ENCODE results near the gene NPAS3. TPM values are rescaled to one million over a fixed set of nuclear protein-coding genes. Genes with fewer than 3 reads are reported as not detected.

The NPAS3 gene
- total RNA-seq, 1 experiment from 2014 or later: 0.36 TPM

DNA sequence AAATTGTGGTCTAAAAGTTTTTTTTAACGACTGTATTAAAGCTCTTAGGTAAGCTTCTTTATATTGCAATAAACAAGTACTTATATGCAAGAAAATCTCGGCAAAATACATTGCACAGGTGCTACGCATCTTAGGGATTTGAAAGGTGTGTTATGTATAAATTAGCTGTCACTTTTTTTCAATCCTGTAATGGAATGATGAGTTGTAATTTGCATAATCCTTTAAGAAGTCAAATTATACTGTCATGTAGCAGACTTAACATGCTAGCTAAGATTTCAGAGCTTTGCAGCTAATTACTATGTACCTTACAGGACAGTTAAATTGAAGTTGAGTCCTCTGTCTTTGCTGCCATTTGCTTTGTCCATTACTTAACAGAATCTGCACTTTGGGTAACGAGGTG, 117.5 kb downstream of the NPAS3 start:
- no peak for TF ChIP-seq EZH2phosphoT487 (IDR thresholded peaks at IDR 0.05; ENCODE audit: borderline replicate concordance, low read length)
- no peak for TF ChIP-seq CTCF (conservative IDR thresholded peaks at IDR 0.05; ENCODE audit: low read depth, low read length)
- TF ChIP-seq EZH2 (IDR thresholded peaks at IDR 0.05; ENCODE audit: low read length, unreplicated experiment): no peak
- Histone ChIP-seq H3K27me3 (ENCODE audit: low read length) (peaks cover 7% of the 10 kb centered on the region; the same call in 1 of the 2 replicates), H3K9ac (ENCODE audit: low read length) (no peak overlapping the region), H3K4me3 (ENCODE audit: low read length) (no peak overlapping the region), H3K9me3 (ENCODE audit: low read length) (no peaks in the 10 kb centered on the region), H3K27ac (ENCODE audit: low read length) (no peak overlapping the region), H3F3A (ENCODE audit: low read length, unreplicated experiment) (no peaks in the 10 kb centered on the region), H3K4me2 (ENCODE audit: low read length) (no peak overlapping the region), H3K79me2 (ENCODE audit: low read length) (no peaks in the 10 kb centered on the region), H3K9me2 (replicated peaks; ENCODE audit: low read length) (no peaks in the 10 kb centered on the region), H3K36me3 (ENCODE audit: low read depth, low read length) (no peaks in the 10 kb centered on the region), H2AFZ (ENCODE audit: low read length) (no peak overlapping the region), H4K20me1 (ENCODE audit: low read length) (no peaks in the 10 kb centered on the region), H3K4me1 (ENCODE audit: insufficient read depth, low read length) (peaks cover 6% of the 10 kb centered on the region; the same call in 1 of the 2 replicates)
- DNase-seq (no peak), ATAC-seq (no peak)
- BruUV-seq (replicated peaks): no TSS peak
- ChIA-PET CTCF (interaction anchor here (0.7 kb wide), 1 partner anchor 52 kb away, joined by 4 read pairs; no protein-coding TSS in a partner anchor), POLR2A (ENCODE audit: unreplicated experiment) (interaction anchor here (0.7 kb wide), 1 partner anchor 112 kb away, joined by 6 read pairs; no protein-coding TSS in a partner anchor)
- intact Hi-C loops (cut with micrococcal nuclease): no loop called here

- no peak overlapping the region for H3K27ac ChIP-seq (ENCODE audit: low read length)
- ChIA-PET CTCF (no interaction called here), POLR2A (ENCODE audit: unreplicated experiment) (interaction anchor here (0.6 kb wide), 1 partner anchor 1379 kb away, joined by 8 read pairs; no protein-coding TSS in a partner anchor)
- BruUV-seq (replicated peaks): no TSS peak
- H4K20me1 ChIP-seq (ENCODE audit: low read length): no peaks in the 10 kb centered on the region
- ATAC-seq (peak; percentile 64), DNase-seq (peak; percentile 56)
- H3F3A ChIP-seq (ENCODE audit: low read length, unreplicated experiment): no peaks in the 10 kb centered on the region
- no peak overlapping the region for H3K4me3 ChIP-seq (ENCODE audit: low read length)
- H3K79me2 ChIP-seq (ENCODE audit: low read length): no peaks in the 10 kb centered on the region
- no peak overlapping the region for H3K4me2 ChIP-seq (ENCODE audit: low read length)
- no peaks in the 10 kb centered on the region for H3K9me3 ChIP-seq (ENCODE audit: low read length)
- H3K9ac ChIP-seq (ENCODE audit: low read length): no peak overlapping the region
- H3K9me2 ChIP-seq (replicated peaks; ENCODE audit: low read length): no peaks in the 10 kb centered on the region
- peaks cover 17% of the 10 kb centered on the region for H3K4me1 ChIP-seq (ENCODE audit: insufficient read depth, low read length)
- TF ChIP-seq CTCF (conservative IDR thresholded peaks at IDR 0.05; ENCODE audit: low read depth, low read length): no peak
- no peak for TF ChIP-seq EZH2phosphoT487 (IDR thresholded peaks at IDR 0.05; ENCODE audit: borderline replicate concordance, low read length)
- no peak for TF ChIP-seq EZH2 (IDR thresholded peaks at IDR 0.05; ENCODE audit: low read length, unreplicated experiment)
- H2AFZ ChIP-seq (ENCODE audit: low read length): no peak overlapping the region
- peaks cover 7% of the 10 kb centered on the region; the same call in 1 of the 2 replicates for H3K27me3 ChIP-seq (ENCODE audit: low read length)
- H3K36me3 ChIP-seq (ENCODE audit: low read depth, low read length): no peaks in the 10 kb centered on the region
- intact Hi-C loops (cut with micrococcal nuclease): no loop called here
Observed at GRCh38 chr14:33057585-33057984, 118.9 kb downstream of the NPAS3 start.

DNA sequence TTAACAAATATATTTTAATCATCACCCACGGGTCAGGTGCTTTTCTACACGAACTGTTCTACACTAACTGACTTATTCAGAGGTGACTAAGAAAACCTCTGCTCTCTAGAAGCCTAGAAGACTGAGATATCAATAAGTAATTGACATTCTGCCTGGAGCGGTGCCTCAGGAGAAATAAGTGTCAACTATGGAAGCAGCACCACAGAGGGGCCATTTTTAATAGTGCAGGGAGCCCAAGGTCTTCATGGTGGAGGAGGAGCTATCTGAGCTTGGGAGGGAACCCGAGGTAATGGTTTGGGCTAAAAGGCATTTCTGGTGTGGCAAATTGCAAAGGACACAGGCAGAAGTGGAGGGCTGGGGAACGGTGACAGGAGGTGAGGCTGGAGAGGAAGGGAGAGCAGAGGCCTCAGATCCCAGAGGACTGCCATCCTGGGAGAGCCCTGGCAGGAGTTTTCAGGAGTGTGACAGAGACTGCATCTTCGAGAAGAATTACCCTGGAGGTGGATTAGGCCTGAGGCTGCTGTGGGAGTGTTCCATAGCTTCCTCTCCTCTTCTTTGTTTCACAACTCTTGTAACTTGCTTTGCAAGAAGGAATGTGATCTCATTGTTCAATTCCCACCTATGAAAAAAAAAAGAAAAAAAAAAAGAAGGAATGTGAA, 123.1 kb downstream of the NPAS3 start:
- H3K9me2 ChIP-seq (replicated peaks; ENCODE audit: low read length): no peaks in the 10 kb centered on the region
- no peaks in the 10 kb centered on the region for H3K79me2 ChIP-seq (ENCODE audit: low read length)
- ChIA-PET CTCF (no interaction called here), POLR2A (ENCODE audit: unreplicated experiment) (no interaction called here)
- H4K20me1 ChIP-seq (ENCODE audit: low read length): no peaks in the 10 kb centered on the region
- peaks cover 30% of the 10 kb centered on the region for H3K4me1 ChIP-seq (ENCODE audit: insufficient read depth, low read length)
- H2AFZ ChIP-seq (ENCODE audit: low read length): no peak overlapping the region
- peak; percentile 38 for DNase-seq
- intact Hi-C loops (cut with micrococcal nuclease): no loop called here
- 0 out of 2 replicates have a peak, but pooled peaks cover 1% of the 10 kb centered on the region for H3K27me3 ChIP-seq (ENCODE audit: low read length)
- TF ChIP-seq CTCF (conservative IDR thresholded peaks at IDR 0.05; ENCODE audit: low read depth, low read length): 0 out of 2 replicates have a peak, but pooled peaks have one; percentile 15
- TF ChIP-seq EZH2phosphoT487 (IDR thresholded peaks at IDR 0.05; ENCODE audit: borderline replicate concordance, low read length): no peak
- no peak for TF ChIP-seq EZH2 (IDR thresholded peaks at IDR 0.05; ENCODE audit: low read length, unreplicated experiment)
- BruUV-seq (replicated peaks): no TSS peak
- H3K9ac ChIP-seq (ENCODE audit: low read length): no peak overlapping the region
- H3F3A ChIP-seq (ENCODE audit: low read length, unreplicated experiment): no peaks in the 10 kb centered on the region
- no peak overlapping the region for H3K4me3 ChIP-seq (ENCODE audit: low read length)
- peak overlapping the region; percentile 50 for H3K4me2 ChIP-seq (ENCODE audit: low read length)
- H3K27ac ChIP-seq (ENCODE audit: low read length): peak overlapping the region; percentile 58
- no peaks in the 10 kb centered on the region for H3K9me3 ChIP-seq (ENCODE audit: low read length)
- ATAC-seq: no peak
- H3K36me3 ChIP-seq (ENCODE audit: low read depth, low read length): no peaks in the 10 kb centered on the region

Data from PC-3 (cell line).